ENCODE data around the gene SETD2. TPM values are rescaled to one million over a fixed set of nuclear protein-coding genes. Genes with fewer than 3 reads are reported as not detected.

Gene SETD2
- polyA plus RNA-seq, 1 donor: 37.1 TPM

- Histone ChIP-seq H3K27ac (ENCODE audit: low read length) (no peak overlapping the region), H3K36me3 (ENCODE audit: control insufficient read depth, insufficient read depth, low read length) (peaks cover 32% of the 10 kb centered on the region), H3K4me3 (ENCODE audit: low read length) (no peak overlapping the region), H3K27me3 (ENCODE audit: control insufficient read depth, insufficient read depth, low read length) (no peaks in the 10 kb centered on the region), H3K4me1 (ENCODE audit: control insufficient read depth, insufficient read depth, low read length) (peaks cover 10% of the 10 kb centered on the region), H3K9me3 (ENCODE audit: control insufficient read depth, low read depth, low read length) (no peaks in the 10 kb centered on the region)
- no peak for DNase-seq
Observed at GRCh38 chr3:47104259-47104658, 59.7 kb downstream of the SETD2 start.

GRCh38 chr3:47103619-47104018, 60.3 kb downstream of the SETD2 start:
- Histone ChIP-seq H3K27ac (ENCODE audit: low read length) (no peak overlapping the region), H3K9me3 (ENCODE audit: control insufficient read depth, low read depth, low read length) (no peaks in the 10 kb centered on the region), H3K4me3 (ENCODE audit: low read length) (no peak overlapping the region), H3K4me1 (ENCODE audit: control insufficient read depth, insufficient read depth, low read length) (peaks cover 10% of the 10 kb centered on the region), H3K36me3 (ENCODE audit: control insufficient read depth, insufficient read depth, low read length) (peaks cover 34% of the 10 kb centered on the region), H3K27me3 (ENCODE audit: control insufficient read depth, insufficient read depth, low read length) (no peaks in the 10 kb centered on the region)
- WGBS (ENCODE audit: insufficient coverage, low lambda C conversion rate): no CpG with 5 or more reads among the region's 2 CpGs
- no peak for DNase-seq

GRCh38 chr3:47102081-47102600, 61.8 kb downstream of the SETD2 start:
- Histone ChIP-seq H3K4me1 (ENCODE audit: control insufficient read depth, insufficient read depth, low read length) (peaks cover 10% of the 10 kb centered on the region), H3K27me3 (ENCODE audit: control insufficient read depth, insufficient read depth, low read length) (no peaks in the 10 kb centered on the region), H3K27ac (ENCODE audit: low read length) (peak overlapping the region; percentile 46), H3K9me3 (ENCODE audit: control insufficient read depth, low read depth, low read length) (no peaks in the 10 kb centered on the region), H3K4me3 (ENCODE audit: low read length) (no peak overlapping the region), H3K36me3 (ENCODE audit: control insufficient read depth, insufficient read depth, low read length) (peaks cover 35% of the 10 kb centered on the region)
- DNase-seq: peak; percentile 1 to 63
- WGBS (ENCODE audit: insufficient coverage, low lambda C conversion rate): no CpG with 5 or more reads among the region's 6 CpGs

GRCh38 chr3:47098910-47099309, 65.0 kb downstream of the SETD2 start:
- peaks cover 10% of the 10 kb centered on the region for H3K4me1 ChIP-seq (ENCODE audit: control insufficient read depth, insufficient read depth, low read length)
- no peak for DNase-seq
- H3K4me3 ChIP-seq (ENCODE audit: low read length): no peak overlapping the region
- H3K9me3 ChIP-seq (ENCODE audit: control insufficient read depth, low read depth, low read length): no peaks in the 10 kb centered on the region
- WGBS (ENCODE audit: insufficient coverage, low lambda C conversion rate): no CpG with 5 or more reads among the region's 2 CpGs
- no peaks in the 10 kb centered on the region for H3K27me3 ChIP-seq (ENCODE audit: control insufficient read depth, insufficient read depth, low read length)
- H3K36me3 ChIP-seq (ENCODE audit: control insufficient read depth, insufficient read depth, low read length): peaks cover 33% of the 10 kb centered on the region
- H3K27ac ChIP-seq (ENCODE audit: low read length): no peak overlapping the region

GRCh38 chr3:47097864-47098263, 66.0 kb downstream of the SETD2 start:
- DNase-seq: no peak
- Histone ChIP-seq H3K4me1 (ENCODE audit: control insufficient read depth, insufficient read depth, low read length) (peaks cover 10% of the 10 kb centered on the region), H3K9me3 (ENCODE audit: control insufficient read depth, low read depth, low read length) (no peaks in the 10 kb centered on the region), H3K36me3 (ENCODE audit: control insufficient read depth, insufficient read depth, low read length) (peaks cover 35% of the 10 kb centered on the region), H3K4me3 (ENCODE audit: low read length) (no peak overlapping the region), H3K27me3 (ENCODE audit: control insufficient read depth, insufficient read depth, low read length) (no peaks in the 10 kb centered on the region), H3K27ac (ENCODE audit: low read length) (no peak overlapping the region)
- WGBS (ENCODE audit: insufficient coverage, low lambda C conversion rate): 100% methylated on average over 3 of the region's 5 CpGs

- H3K9me3 ChIP-seq (ENCODE audit: control insufficient read depth, low read depth, low read length): no peaks in the 10 kb centered on the region
- no peak overlapping the region for H3K4me3 ChIP-seq (ENCODE audit: low read length)
- WGBS (ENCODE audit: insufficient coverage, low lambda C conversion rate): no CpG with 5 or more reads among the region's 1 CpG
- H3K27me3 ChIP-seq (ENCODE audit: control insufficient read depth, insufficient read depth, low read length): no peaks in the 10 kb centered on the region
- peaks cover 10% of the 10 kb centered on the region for H3K4me1 ChIP-seq (ENCODE audit: control insufficient read depth, insufficient read depth, low read length)
- H3K27ac ChIP-seq (ENCODE audit: low read length): no peak overlapping the region
- peaks cover 37% of the 10 kb centered on the region for H3K36me3 ChIP-seq (ENCODE audit: control insufficient read depth, insufficient read depth, low read length)
- DNase-seq: no peak
Observed at GRCh38 chr3:47096959-47097358, 67.0 kb downstream of the SETD2 start.

GRCh38 chr3:47092090-47092489, 71.8 kb downstream of the SETD2 start:
- Histone ChIP-seq H3K4me1 (ENCODE audit: control insufficient read depth, insufficient read depth, low read length) (no peaks in the 10 kb centered on the region), H3K27ac (ENCODE audit: low read length) (no peak overlapping the region), H3K4me3 (ENCODE audit: low read length) (no peak overlapping the region), H3K27me3 (ENCODE audit: control insufficient read depth, insufficient read depth, low read length) (no peaks in the 10 kb centered on the region), H3K9me3 (ENCODE audit: control insufficient read depth, low read depth, low read length) (no peaks in the 10 kb centered on the region), H3K36me3 (ENCODE audit: control insufficient read depth, insufficient read depth, low read length) (peaks cover 28% of the 10 kb centered on the region)
- DNase-seq: no peak
- WGBS (ENCODE audit: insufficient coverage, low lambda C conversion rate): 90% methylated on average over 3 of the region's 3 CpGs

- Histone ChIP-seq H3K4me1 (ENCODE audit: control insufficient read depth, insufficient read depth, low read length) (no peaks in the 10 kb centered on the region), H3K4me3 (ENCODE audit: low read length) (no peak overlapping the region), H3K36me3 (ENCODE audit: control insufficient read depth, insufficient read depth, low read length) (peaks cover 33% of the 10 kb centered on the region), H3K9me3 (ENCODE audit: control insufficient read depth, low read depth, low read length) (no peaks in the 10 kb centered on the region), H3K27me3 (ENCODE audit: control insufficient read depth, insufficient read depth, low read length) (no peaks in the 10 kb centered on the region), H3K27ac (ENCODE audit: low read length) (peak overlapping the region; percentile 25)
- peak in 1 of 2 donors; percentile 39 for DNase-seq
- no CpG with 5 or more reads among the region's 2 CpGs for WGBS (ENCODE audit: insufficient coverage, low lambda C conversion rate)
Observed at GRCh38 chr3:47089630-47090029, 74.3 kb downstream of the SETD2 start.

- H3K27me3 ChIP-seq (ENCODE audit: control insufficient read depth, insufficient read depth, low read length): no peaks in the 10 kb centered on the region
- H3K9me3 ChIP-seq (ENCODE audit: control insufficient read depth, low read depth, low read length): no peaks in the 10 kb centered on the region
- 100% methylated on average over 2 of the region's 7 CpGs for WGBS (ENCODE audit: insufficient coverage, low lambda C conversion rate)
- DNase-seq: no peak
- no peaks in the 10 kb centered on the region for H3K4me1 ChIP-seq (ENCODE audit: control insufficient read depth, insufficient read depth, low read length)
- H3K27ac ChIP-seq (ENCODE audit: low read length): no peak overlapping the region
- peaks cover 42% of the 10 kb centered on the region for H3K36me3 ChIP-seq (ENCODE audit: control insufficient read depth, insufficient read depth, low read length)
- H3K4me3 ChIP-seq (ENCODE audit: low read length): no peak overlapping the region
Observed at GRCh38 chr3:47086071-47086470, 77.8 kb downstream of the SETD2 start.

- Histone ChIP-seq H3K4me1 (ENCODE audit: control insufficient read depth, insufficient read depth, low read length) (no peaks in the 10 kb centered on the region), H3K27ac (ENCODE audit: low read length) (no peak overlapping the region), H3K36me3 (ENCODE audit: control insufficient read depth, insufficient read depth, low read length) (peaks cover 46% of the 10 kb centered on the region), H3K27me3 (ENCODE audit: control insufficient read depth, insufficient read depth, low read length) (no peaks in the 10 kb centered on the region), H3K4me3 (ENCODE audit: low read length) (no peak overlapping the region), H3K9me3 (ENCODE audit: control insufficient read depth, low read depth, low read length) (no peaks in the 10 kb centered on the region)
- 100% methylated on average over 1 of the region's 3 CpGs for WGBS (ENCODE audit: insufficient coverage, low lambda C conversion rate)
- DNase-seq: no peak
Observed at GRCh38 chr3:47083786-47084185, 80.1 kb downstream of the SETD2 start.

GRCh38 chr3:47082519-47082918, 81.4 kb downstream of the SETD2 start:
- no CpG with 5 or more reads among the region's 1 CpG for WGBS (ENCODE audit: insufficient coverage, low lambda C conversion rate)
- Histone ChIP-seq H3K27ac (ENCODE audit: low read length) (no peak overlapping the region), H3K9me3 (ENCODE audit: control insufficient read depth, low read depth, low read length) (no peaks in the 10 kb centered on the region), H3K4me3 (ENCODE audit: low read length) (no peak overlapping the region), H3K27me3 (ENCODE audit: control insufficient read depth, insufficient read depth, low read length) (no peaks in the 10 kb centered on the region), H3K4me1 (ENCODE audit: control insufficient read depth, insufficient read depth, low read length) (no peaks in the 10 kb centered on the region), H3K36me3 (ENCODE audit: control insufficient read depth, insufficient read depth, low read length) (peaks cover 46% of the 10 kb centered on the region)
- DNase-seq: no peak

Data from large intestine (tissue), 3 donors.